ENCODE measurements around the gene KY.

Gene KY

GRCh38 chr3:134645515-134645914 is 5.3 kb downstream of the KY start:
- in situ Hi-C loops (cut with MboI; ENCODE audit: low sequenced_read_pairs), result no loop called here

- in situ Hi-C loops (cut with MboI; ENCODE audit: low sequenced_read_pairs), result no loop called here
These were observed 5.9 kb downstream of the KY start for GRCh38 chr3:134644731-134645514.

- in situ Hi-C loops (cut with MboI; ENCODE audit: low sequenced_read_pairs), result no loop called here
These were observed 7.6 kb downstream of the KY start for GRCh38 chr3:134643150-134643675.

- in situ Hi-C loops (cut with MboI; ENCODE audit: low sequenced_read_pairs), result no loop called here
These were observed 8.2 kb downstream of the KY start for GRCh38 chr3:134642445-134643149.

- in situ Hi-C loops (cut with MboI; ENCODE audit: low sequenced_read_pairs), result no loop called here
These were observed 9.0 kb downstream of the KY start for GRCh38 chr3:134641671-134642300.

DNA sequence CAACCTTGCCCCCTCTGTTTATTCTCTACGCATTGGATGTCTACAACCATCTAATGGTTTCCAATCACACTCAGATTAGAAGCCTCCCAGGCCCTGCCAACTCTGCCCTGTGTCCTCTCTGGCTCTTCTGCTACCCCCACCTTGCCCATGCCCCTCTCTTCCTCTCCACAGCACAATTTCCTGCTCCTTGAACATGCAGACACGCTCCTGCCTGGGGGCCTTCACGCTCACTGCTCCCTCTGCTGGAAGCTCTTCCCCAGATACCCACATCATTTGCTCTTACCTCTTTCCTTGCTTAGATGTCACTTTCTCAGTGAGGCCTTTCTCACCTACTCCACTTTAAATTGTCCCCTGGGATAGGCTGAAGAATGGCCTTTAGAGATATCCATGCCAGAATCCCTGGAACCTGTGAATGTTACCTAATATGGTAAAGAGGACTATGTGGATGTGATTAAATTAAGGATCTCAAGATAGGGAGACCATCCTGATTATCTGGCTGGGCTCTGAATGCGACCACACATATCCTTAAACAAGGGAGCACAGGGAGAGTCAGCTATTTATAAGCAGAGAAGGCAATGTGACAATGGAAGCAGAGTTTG is 9.9 kb downstream of the KY start:
- in situ Hi-C loops (cut with MboI; ENCODE audit: low sequenced_read_pairs), result no loop called here

DNA sequence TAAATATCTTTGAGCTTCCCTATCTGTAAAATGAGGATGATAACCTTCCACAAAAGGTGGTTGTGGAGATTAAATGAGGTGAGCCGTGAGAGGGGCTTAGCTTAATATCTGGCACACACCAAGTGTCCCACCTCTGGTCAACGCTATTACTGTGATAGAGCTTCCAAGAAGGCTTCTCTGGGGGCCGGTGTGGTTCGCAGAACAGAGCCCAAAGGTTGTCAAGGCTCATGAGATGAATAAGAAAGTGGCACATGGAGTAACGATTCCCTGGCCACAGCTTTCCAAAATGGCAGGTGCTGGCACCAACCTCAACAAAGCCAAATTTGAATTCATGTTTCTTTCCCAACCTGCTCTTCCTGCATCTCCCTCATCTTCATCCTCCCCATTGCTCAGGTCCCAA is 10.4 kb downstream of the KY start:
- in situ Hi-C loops (cut with MboI; ENCODE audit: low sequenced_read_pairs), result no loop called here

GRCh38 chr3:134638385-134639030 is 12.3 kb downstream of the KY start:
- in situ Hi-C loops (cut with MboI; ENCODE audit: low sequenced_read_pairs), result no loop called here

DNA sequence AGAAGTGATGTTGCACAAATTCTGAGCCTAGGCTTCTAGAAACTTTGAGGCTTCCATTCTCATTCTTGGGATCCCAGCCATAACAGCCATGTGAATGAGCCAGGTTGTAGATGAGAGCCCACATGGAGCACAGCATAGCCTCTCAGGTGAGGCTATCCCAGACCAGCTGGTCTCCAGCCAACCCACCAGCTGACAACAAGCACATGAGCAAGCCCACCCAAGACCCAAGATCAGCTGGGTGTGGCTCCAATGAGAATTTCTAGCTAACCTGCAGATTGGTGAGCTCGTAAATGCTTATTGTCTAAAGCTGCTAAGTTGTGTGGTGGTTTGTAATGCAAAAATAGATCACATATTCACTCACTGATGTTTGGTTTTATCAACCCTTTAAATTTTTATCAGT is 14.4 kb downstream of the KY start:
- in situ Hi-C loops (cut with MboI; ENCODE audit: low sequenced_read_pairs), result no loop called here

- in situ Hi-C loops (cut with MboI; ENCODE audit: low sequenced_read_pairs), result no loop called here
These were observed 20.3 kb downstream of the KY start for GRCh38 chr3:134630506-134630905.

DNA sequence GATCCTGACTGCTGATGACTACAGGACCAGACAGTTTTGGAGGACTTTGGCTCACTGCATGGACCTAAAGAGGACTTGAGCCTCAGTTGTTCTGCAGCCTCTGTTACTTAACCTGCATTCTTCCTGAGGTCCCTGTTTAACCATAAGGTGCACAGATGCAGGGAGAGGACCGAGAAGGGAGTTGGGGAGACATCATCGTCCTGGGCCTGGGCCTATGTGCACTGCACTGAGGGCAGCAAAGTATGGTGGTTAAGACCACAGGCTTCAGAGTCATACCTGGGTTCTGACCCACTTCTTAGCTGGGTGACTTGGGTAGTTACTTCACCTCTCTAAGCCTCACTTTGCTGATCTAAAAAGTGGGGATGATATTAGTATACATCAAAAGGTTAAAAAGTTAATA is 21.9 kb downstream of the KY start:
- in situ Hi-C loops (cut with MboI; ENCODE audit: low sequenced_read_pairs), result no loop called here

- in situ Hi-C loops (cut with MboI; ENCODE audit: low sequenced_read_pairs), result no loop called here
These were observed 23.0 kb downstream of the KY start for GRCh38 chr3:134627831-134628230.

DNA sequence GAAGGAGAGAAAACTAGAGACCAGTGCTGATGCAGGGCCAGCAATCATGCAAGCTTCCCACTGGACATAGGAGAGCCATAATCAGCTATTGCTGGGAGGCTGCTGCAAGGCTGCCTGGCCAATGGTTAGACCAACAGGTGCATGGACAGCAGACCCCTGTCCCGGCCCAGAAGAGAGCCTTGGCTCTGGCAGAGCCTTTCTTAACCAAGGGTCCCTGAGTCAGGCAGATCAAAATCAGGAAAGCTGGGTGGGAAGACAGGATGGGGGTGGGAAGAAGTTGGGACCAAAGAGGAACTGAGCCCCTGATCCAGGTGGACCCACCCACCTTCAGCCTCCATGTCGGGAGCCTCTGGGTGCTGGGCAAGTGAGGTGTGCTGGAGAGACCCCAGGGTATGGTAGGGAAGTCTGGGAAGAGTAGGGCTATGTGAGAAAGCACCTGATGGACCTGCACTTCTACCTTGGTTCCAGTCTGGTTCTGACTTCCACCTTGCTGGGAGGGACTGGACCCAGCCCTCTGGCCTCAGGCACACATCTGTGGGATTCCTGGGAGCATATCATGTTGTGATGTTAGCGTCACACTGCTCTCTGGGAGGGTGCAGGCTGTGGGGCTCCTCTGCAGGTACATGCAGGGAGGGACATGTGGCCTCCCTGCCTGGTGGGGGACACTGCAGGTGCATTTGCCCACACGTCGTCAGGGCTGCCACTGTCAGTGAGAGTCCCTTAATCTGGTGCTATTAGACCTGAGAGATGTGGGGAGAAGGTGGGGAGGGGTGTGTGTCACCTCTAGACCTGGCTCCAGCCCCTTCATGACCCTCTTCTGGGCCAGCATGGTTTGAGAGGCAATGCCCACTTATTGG is 24.7 kb downstream of the KY start:
- in situ Hi-C loops (cut with MboI; ENCODE audit: low sequenced_read_pairs), result no loop called here

- in situ Hi-C loops (cut with MboI; ENCODE audit: low sequenced_read_pairs), result no loop called here
These were observed 25.4 kb downstream of the KY start for GRCh38 chr3:134625462-134625861.

- in situ Hi-C loops (cut with MboI; ENCODE audit: low sequenced_read_pairs), result loop anchor here (25.0 kb wide), 1 partner anchor 1263 kb away; no protein-coding TSS in a partner anchor
These were observed 26.1 kb downstream of the KY start for GRCh38 chr3:134624537-134625287.

DNA sequence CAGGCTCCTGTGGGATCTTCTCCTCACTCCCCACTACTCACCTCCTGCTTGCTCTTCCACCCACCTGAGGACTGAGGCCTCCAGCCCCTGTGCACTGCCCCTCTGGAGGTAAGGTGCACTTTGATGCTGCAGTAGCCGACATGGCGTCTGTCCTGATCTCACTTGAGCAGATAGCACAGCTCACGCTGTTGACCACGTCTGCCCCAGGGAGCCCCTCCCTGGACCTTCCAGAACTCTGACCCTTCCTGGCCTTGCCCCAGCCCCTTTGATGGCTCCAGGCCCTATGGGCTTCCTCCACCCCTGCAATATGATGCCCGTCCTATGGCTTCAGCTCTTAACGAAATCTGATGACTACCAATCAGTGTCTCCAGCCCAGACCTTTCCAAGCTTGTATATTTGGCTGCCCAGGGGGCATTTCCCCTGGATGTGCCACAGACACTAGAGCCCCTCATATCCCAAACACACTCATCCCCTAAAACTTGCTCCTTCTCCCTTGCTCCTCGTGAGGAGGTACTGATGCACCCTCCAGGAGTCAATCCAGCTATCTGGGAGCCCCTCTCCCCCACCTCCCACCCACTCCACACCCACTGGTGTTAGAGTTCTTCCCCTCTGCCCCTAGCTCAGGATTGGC is 27.1 kb downstream of the KY start:
- in situ Hi-C loops (cut with MboI; ENCODE audit: low sequenced_read_pairs), result loop anchor here (25.0 kb wide), 1 partner anchor 1264 kb away; no protein-coding TSS in a partner anchor

GRCh38 chr3:134622806-134623365 is 27.9 kb downstream of the KY start:
- in situ Hi-C loops (cut with MboI; ENCODE audit: low sequenced_read_pairs), result loop anchor here (25.0 kb wide), 1 partner anchor 1264 kb away; no protein-coding TSS in a partner anchor

- in situ Hi-C loops (cut with MboI; ENCODE audit: low sequenced_read_pairs), result loop anchor here (25.0 kb wide), 1 partner anchor 1265 kb away; no protein-coding TSS in a partner anchor
These were observed 29.0 kb downstream of the KY start for GRCh38 chr3:134621854-134622253.
